ENCODE data around the gene GRIP2. TPM values are rescaled to one million over a fixed set of nuclear protein-coding genes. Genes with fewer than 3 reads are reported as not detected.

GRIP2 gene
- total and polyA plus RNA-seq, 2 of the 4 experiments (the other 2 are of a cell fraction): 0.05 TPM; not detected in 1

DNA sequence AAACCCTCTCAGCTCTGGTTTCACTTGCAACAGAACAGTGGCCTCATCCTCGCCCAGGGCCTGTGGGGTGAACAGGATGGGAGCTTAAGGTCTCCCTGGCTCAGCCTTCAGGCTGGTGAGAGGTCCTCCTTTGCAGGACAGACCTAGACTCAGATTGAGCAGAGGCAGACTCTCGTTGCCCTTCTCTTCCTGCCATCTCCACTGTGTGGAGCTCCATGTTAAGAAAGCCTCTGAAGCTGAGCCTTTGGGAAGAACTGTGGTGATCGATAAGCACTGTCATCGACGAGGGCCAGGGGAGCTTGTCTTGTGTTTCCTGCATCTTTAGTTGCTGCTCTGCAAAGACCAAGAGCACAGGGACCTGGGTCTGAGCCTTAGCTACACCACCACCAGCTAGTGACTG, 37.8 kb upstream of the GRIP2 start:
- Histone ChIP-seq H4K5ac (ENCODE audit: low read depth, low read length) (no peak overlapping the region), H3K4ac (ENCODE audit: low read depth, low read length) (no peak overlapping the region), H4K8ac (ENCODE audit: low read depth in 2 of 2, low read length in 2 of 2) (no peak overlapping the region), H3K18ac (ENCODE audit: low read depth, low read length) (no peak overlapping the region), H3K9me3 (ENCODE audit: control insufficient read depth, insufficient read depth, low read length) (no peaks in the 10 kb centered on the region), H3K4me1 (ENCODE audit: control insufficient read depth, insufficient read depth, low read length) (no peaks in the 10 kb centered on the region), H3K79me1 (ENCODE audit: low read depth in 1 of 2, low read length in 2 of 2) (no peaks in the 10 kb centered on the region), H3K23ac (ENCODE audit: low read depth, low read length) (no peak overlapping the region), H2BK120ac (ENCODE audit: low read depth, low read length) (no peak overlapping the region), H3K27me3 (ENCODE audit: control insufficient read depth, insufficient read depth, low read length) (peaks cover 19% of the 10 kb centered on the region), H3K9me1 (ENCODE audit: insufficient read depth, low read length) (no peaks in the 10 kb centered on the region), H4K20me1 (ENCODE audit: insufficient read depth, low read length) (no peaks in the 10 kb centered on the region; the same call in 1 of the 2 replicates), H3K36me3 (ENCODE audit: control insufficient read depth, insufficient read depth, low read length) (no peaks in the 10 kb centered on the region), H3K9ac (ENCODE audit: low read depth, low read length) (no peak overlapping the region), H2BK15ac (ENCODE audit: low read depth, low read length) (no peak overlapping the region), H3K4me3 (ENCODE audit: insufficient read depth, low read depth, low read length) (no peak overlapping the region), H3K14ac (replicated peaks; ENCODE audit: low read depth, low read length) (no peak overlapping the region), H2AK5ac (ENCODE audit: low read depth, low read length) (no peak overlapping the region), H3K56ac (ENCODE audit: extremely low read depth, insufficient read depth, low read length) (no peak overlapping the region), H2BK5ac (ENCODE audit: low read depth, low read length, poor library complexity, severe bottlenecking) (no peak overlapping the region), H2BK20ac (ENCODE audit: low read depth, low read length) (no peak overlapping the region), H2AK9ac (replicated peaks; ENCODE audit: low read depth, low read length, poor library complexity) (no peak overlapping the region), H3K27ac (ENCODE audit: insufficient read depth, low read length) (no peak overlapping the region), H3K4me2 (ENCODE audit: low read depth, low read length) (no peak overlapping the region), H4K91ac (ENCODE audit: insufficient read depth, low read depth, low read length) (no peak overlapping the region), H2AFZ (replicated peaks; ENCODE audit: low read length, poor library complexity) (no peak overlapping the region)
- no peak for TF ChIP-seq ELK1 (IDR thresholded peaks at IDR 0.05; ENCODE audit: borderline replicate concordance, low read depth, low read length)
- TF ChIP-seq FOS (IDR thresholded peaks at IDR 0.05; ENCODE audit: low read depth, low read length): no peak
- no peak for TF ChIP-seq RCOR1 (IDR thresholded peaks at IDR 0.05; ENCODE audit: insufficient replicate concordance, low read length)
- TF ChIP-seq MAZ (IDR thresholded peaks at IDR 0.05; ENCODE audit: borderline replicate concordance, low read depth, low read length): no peak
- TF ChIP-seq BHLHE40 (IDR thresholded peaks at IDR 0.05; ENCODE audit: low read depth, low read length): no peak
- no peak for TF ChIP-seq SMC3 (IDR thresholded peaks at IDR 0.05; ENCODE audit: low read depth, low read length)
- no peak for TF ChIP-seq RFX5 (IDR thresholded peaks at IDR 0.05; ENCODE audit: low read depth, low read length)
- no peak for TF ChIP-seq CTCF (conservative IDR thresholded peaks at IDR 0.05; ENCODE audit: low read depth, low read length)
- no peak for TF ChIP-seq MAFK (IDR thresholded peaks at IDR 0.05; ENCODE audit: low read depth, low read length)
- TF ChIP-seq CHD1 (IDR thresholded peaks at IDR 0.05; ENCODE audit: low read depth, low read length): no peak
- no peak for TF ChIP-seq CEBPB (IDR thresholded peaks at IDR 0.05; ENCODE audit: low read depth, low read length)
- no peak for TF ChIP-seq MXI1 (IDR thresholded peaks at IDR 0.05; ENCODE audit: borderline replicate concordance, low read depth, low read length)
- no peak for TF ChIP-seq RAD21 (IDR thresholded peaks at IDR 0.05; ENCODE audit: low read length)
- no peak for TF ChIP-seq NFE2L2 (IDR thresholded peaks at IDR 0.05; ENCODE audit: low read depth, low read length)
- no peak for TF ChIP-seq POLR2A (IDR thresholded peaks at IDR 0.05; ENCODE audit: low read depth, low read length)
- TF ChIP-seq, protein P1, sequence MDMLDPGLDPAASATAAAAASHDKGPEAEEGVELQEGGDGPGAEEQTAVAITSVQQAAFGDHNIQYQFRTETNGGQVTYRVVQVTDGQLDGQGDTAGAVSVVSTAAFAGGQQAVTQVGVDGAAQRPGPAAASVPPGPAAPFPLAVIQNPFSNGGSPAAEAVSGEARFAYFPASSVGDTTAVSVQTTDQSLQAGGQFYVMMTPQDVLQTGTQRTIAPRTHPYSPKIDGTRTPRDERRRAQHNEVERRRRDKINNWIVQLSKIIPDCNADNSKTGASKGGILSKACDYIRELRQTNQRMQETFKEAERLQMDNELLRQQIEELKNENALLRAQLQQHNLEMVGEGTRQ (IDR thresholded peaks at IDR 0.05; ENCODE audit: low read depth, low read length): no peak
- intact Hi-C loops (cut with micrococcal nuclease): no loop called here
- dilution Hi-C loops (cut with HindIII; ENCODE audit: low sequenced_read_pairs, unreplicated experiment): no loop called here
- ATAC-seq (ENCODE audit: low read depth) (no peak), DNase-seq (no peak)
- WGBS, 2 experiments (ENCODE audit: extremely low coverage in 2 of 2, insufficient read length in 1 of 2): 44% methylated on average over 3 of the region's 5 CpGs; no CpG with 5 or more reads in 1 of the 2 experiments
- ChIA-PET CTCF (interaction anchor here (0.6 to 1.1 kb wide), 2 partner anchors 295 to 343 kb away, joined by 3 to 4 read pairs; no protein-coding TSS in a partner anchor), POLR2A (ENCODE audit: unreplicated experiment) (interaction anchor here (0.6 kb wide), 1 partner anchor 838 kb away, joined by 3 read pairs; no protein-coding TSS in a partner anchor)
- BruUV-seq (replicated peaks): no TSS peak
- in situ Hi-C loops (cut with MboI; ENCODE audit: low sequenced_read_pairs): no loop called here

All from IMR-90 (cell line).